ENCODE measurements around the gene SLC44A4.

- TF ChIP-seq, protein P1, sequence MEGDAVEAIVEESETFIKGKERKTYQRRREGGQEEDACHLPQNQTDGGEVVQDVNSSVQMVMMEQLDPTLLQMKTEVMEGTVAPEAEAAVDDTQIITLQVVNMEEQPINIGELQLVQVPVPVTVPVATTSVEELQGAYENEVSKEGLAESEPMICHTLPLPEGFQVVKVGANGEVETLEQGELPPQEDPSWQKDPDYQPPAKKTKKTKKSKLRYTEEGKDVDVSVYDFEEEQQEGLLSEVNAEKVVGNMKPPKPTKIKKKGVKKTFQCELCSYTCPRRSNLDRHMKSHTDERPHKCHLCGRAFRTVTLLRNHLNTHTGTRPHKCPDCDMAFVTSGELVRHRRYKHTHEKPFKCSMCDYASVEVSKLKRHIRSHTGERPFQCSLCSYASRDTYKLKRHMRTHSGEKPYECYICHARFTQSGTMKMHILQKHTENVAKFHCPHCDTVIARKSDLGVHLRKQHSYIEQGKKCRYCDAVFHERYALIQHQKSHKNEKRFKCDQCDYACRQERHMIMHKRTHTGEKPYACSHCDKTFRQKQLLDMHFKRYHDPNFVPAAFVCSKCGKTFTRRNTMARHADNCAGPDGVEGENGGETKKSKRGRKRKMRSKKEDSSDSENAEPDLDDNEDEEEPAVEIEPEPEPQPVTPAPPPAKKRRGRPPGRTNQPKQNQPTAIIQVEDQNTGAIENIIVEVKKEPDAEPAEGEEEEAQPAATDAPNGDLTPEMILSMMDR (IDR thresholded peaks at IDR 0.05): no peak
- TF ChIP-seq EP300 (IDR thresholded peaks at IDR 0.05; ENCODE audit: borderline replicate concordance in 1 of 2, low read depth in 1 of 2, low read length in 1 of 2): peak in 1 of 2 experiments; percentile 98; a peak in 2 of 4 replicates
- no peak for TF ChIP-seq SIN3A (IDR thresholded peaks at IDR 0.05; ENCODE audit: borderline replicate concordance, low read depth, low read length)
- TF ChIP-seq, protein P2, sequence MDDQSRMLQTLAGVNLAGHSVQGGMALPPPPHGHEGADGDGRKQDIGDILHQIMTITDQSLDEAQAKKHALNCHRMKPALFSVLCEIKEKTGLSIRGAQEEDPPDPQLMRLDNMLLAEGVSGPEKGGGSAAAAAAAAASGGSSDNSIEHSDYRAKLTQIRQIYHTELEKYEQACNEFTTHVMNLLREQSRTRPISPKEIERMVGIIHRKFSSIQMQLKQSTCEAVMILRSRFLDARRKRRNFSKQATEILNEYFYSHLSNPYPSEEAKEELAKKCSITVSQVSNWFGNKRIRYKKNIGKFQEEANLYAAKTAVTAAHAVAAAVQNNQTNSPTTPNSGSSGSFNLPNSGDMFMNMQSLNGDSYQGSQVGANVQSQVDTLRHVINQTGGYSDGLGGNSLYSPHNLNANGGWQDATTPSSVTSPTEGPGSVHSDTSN (IDR thresholded peaks at IDR 0.05): peak; percentile 35
- no peak for TF ChIP-seq GABPA (IDR thresholded peaks at IDR 0.05; ENCODE audit: low read depth)
- TF ChIP-seq, protein P3, sequence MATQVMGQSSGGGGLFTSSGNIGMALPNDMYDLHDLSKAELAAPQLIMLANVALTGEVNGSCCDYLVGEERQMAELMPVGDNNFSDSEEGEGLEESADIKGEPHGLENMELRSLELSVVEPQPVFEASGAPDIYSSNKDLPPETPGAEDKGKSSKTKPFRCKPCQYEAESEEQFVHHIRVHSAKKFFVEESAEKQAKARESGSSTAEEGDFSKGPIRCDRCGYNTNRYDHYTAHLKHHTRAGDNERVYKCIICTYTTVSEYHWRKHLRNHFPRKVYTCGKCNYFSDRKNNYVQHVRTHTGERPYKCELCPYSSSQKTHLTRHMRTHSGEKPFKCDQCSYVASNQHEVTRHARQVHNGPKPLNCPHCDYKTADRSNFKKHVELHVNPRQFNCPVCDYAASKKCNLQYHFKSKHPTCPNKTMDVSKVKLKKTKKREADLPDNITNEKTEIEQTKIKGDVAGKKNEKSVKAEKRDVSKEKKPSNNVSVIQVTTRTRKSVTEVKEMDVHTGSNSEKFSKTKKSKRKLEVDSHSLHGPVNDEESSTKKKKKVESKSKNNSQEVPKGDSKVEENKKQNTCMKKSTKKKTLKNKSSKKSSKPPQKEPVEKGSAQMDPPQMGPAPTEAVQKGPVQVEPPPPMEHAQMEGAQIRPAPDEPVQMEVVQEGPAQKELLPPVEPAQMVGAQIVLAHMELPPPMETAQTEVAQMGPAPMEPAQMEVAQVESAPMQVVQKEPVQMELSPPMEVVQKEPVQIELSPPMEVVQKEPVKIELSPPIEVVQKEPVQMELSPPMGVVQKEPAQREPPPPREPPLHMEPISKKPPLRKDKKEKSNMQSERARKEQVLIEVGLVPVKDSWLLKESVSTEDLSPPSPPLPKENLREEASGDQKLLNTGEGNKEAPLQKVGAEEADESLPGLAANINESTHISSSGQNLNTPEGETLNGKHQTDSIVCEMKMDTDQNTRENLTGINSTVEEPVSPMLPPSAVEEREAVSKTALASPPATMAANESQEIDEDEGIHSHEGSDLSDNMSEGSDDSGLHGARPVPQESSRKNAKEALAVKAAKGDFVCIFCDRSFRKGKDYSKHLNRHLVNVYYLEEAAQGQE (IDR thresholded peaks at IDR 0.05; ENCODE audit: low read depth, low read length): 0 out of 2 replicates have a peak, but pooled peaks have one; percentile 41
- TF ChIP-seq TAF1 (IDR thresholded peaks at IDR 0.05; ENCODE audit: borderline replicate concordance, low read depth, low read length): peak; percentile 92; the same call in 1 of the 2 replicates
- TF ChIP-seq POLR2AphosphoS5 (IDR thresholded peaks at IDR 0.05; ENCODE audit: low read depth, low read length): peak; percentile 100
- TF ChIP-seq YY1 (IDR thresholded peaks at IDR 0.05; ENCODE audit: low read depth): no peak
- no peak for TF ChIP-seq RAD21 (IDR thresholded peaks at IDR 0.05; ENCODE audit: low read length)
- no peak for TF ChIP-seq FOSL2 (IDR thresholded peaks at IDR 0.05; ENCODE audit: borderline replicate concordance, low read depth)
- TF ChIP-seq, protein P4, sequence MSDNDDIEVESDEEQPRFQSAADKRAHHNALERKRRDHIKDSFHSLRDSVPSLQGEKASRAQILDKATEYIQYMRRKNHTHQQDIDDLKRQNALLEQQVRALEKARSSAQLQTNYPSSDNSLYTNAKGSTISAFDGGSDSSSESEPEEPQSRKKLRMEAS (IDR thresholded peaks at IDR 0.05; ENCODE audit: low read depth): no peak; the same call in 1 of the 2 replicates
Measured at GRCh38 chr6:31815025-31815838, 63.6 kb downstream of the SLC44A4 start, which contains the start of the genes HSPA1A and HSPA1L.
